Trophoblast cell (in vitro differentiated cells and primary cell): ENCODE data around the gene NOL12.

Experiments
- DNase-seq, 2 donors: peaks; one replicate each; pipeline ENCODE4 v3.0.0-alpha.2; 2016
- H2AFZ ChIP-seq: 2 replicates; pipeline ENCODE4 v1.6.1; 2013; ENCODE audit warnings: low read length, moderate library complexity, mild to moderate bottlenecking; ENCODE audit not compliant: insufficient read depth, poor library complexity
- H2AK5ac ChIP-seq: 2 replicates; pipeline ENCODE4 v1.6.1; 2013; ENCODE audit warnings: mild to moderate bottlenecking, low read length
- H2BK120ac ChIP-seq: 2 replicates; pipeline ENCODE4 v1.6.1; 2013; ENCODE audit warnings: low read length, mild to moderate bottlenecking, moderate library complexity; ENCODE audit not compliant: insufficient read depth, poor library complexity
- H2BK12ac ChIP-seq: 2 replicates; pipeline ENCODE4 v1.6.1; 2013; ENCODE audit warnings: mild to moderate bottlenecking, low read length, moderate library complexity
- H2BK5ac ChIP-seq: 2 replicates; pipeline ENCODE4 v1.6.1; 2013; ENCODE audit warnings: low read length, low read depth, moderate library complexity, mild to moderate bottlenecking; ENCODE audit not compliant: poor library complexity
- H3K14ac ChIP-seq: 2 replicates; pipeline ENCODE4 v1.6.1; 2013; ENCODE audit warnings: mild to moderate bottlenecking, low read length
- H3K18ac ChIP-seq: 2 replicates; pipeline ENCODE4 v1.6.1; 2013; ENCODE audit warnings: mild to moderate bottlenecking, low read length
- H3K23ac ChIP-seq: 2 replicates; pipeline ENCODE4 v1.6.1; 2013; ENCODE audit warnings: low read length
- H3K27ac ChIP-seq: 2 replicates; pipeline ENCODE4 v1.5.1; 2013; ENCODE audit warnings: low read depth, mild to moderate bottlenecking, inconsistent platforms, low read length, moderate library complexity
- H3K27me3 ChIP-seq: 2 replicates; pipeline ENCODE4 v1.6.1; 2013; ENCODE audit warnings: inconsistent platforms, mild to moderate bottlenecking, low read length, moderate library complexity; ENCODE audit not compliant: insufficient read depth
- H3K36me3 ChIP-seq, 2 experiments: 1 replicate in 1 of 2; 2 replicates in 1 of 2; pipeline ENCODE4 v1.6.1; 2013; ENCODE audit warnings: low read length in 2 of 2, mild to moderate bottlenecking in 2 of 2, moderate library complexity in 1 of 2; ENCODE audit not compliant: insufficient read depth in 2 of 2, control insufficient read depth in 1 of 2
- H3K4ac ChIP-seq: 2 replicates; pipeline ENCODE4 v1.6.1; 2013; ENCODE audit warnings: low read depth, mild to moderate bottlenecking, low read length, moderate library complexity
- H3K4me1 ChIP-seq, 2 experiments: 1 replicate in 1 of 2; 2 replicates in 1 of 2; pipeline ENCODE4 v1.6.1; 2013; ENCODE audit warnings: low read length in 2 of 2, mild to moderate bottlenecking in 2 of 2, moderate library complexity in 1 of 2; ENCODE audit not compliant: insufficient read depth in 2 of 2, control insufficient read depth in 1 of 2
- H3K4me2 ChIP-seq: 2 replicates; pipeline ENCODE4 v1.6.1; 2013; ENCODE audit warnings: inconsistent platforms, mild to moderate bottlenecking, low read length, moderate library complexity
- H3K4me3 ChIP-seq: 2 replicates; pipeline ENCODE4 v1.5.1; 2013; ENCODE audit warnings: mild to moderate bottlenecking, low read depth, low read length, inconsistent platforms
- H3K79me1 ChIP-seq: one replicate; pipeline ENCODE4 v1.6.1; 2013; ENCODE audit warnings: low read length
- H3K79me2 ChIP-seq: 2 replicates; pipeline ENCODE4 v1.6.1; 2013; ENCODE audit warnings: low read length, mild to moderate bottlenecking; ENCODE audit not compliant: control insufficient read depth, insufficient read depth, poor library complexity
- H3K9ac ChIP-seq: 2 replicates; pipeline ENCODE4 v1.6.1; 2013; ENCODE audit warnings: mild to moderate bottlenecking, low read length
- H3K9me3 ChIP-seq: 2 replicates; pipeline ENCODE4 v1.6.1; 2013; ENCODE audit warnings: low read depth, mild to moderate bottlenecking, control low read depth, inconsistent platforms, low read length; ENCODE audit not compliant: insufficient read depth
- H4K12ac ChIP-seq: 2 replicates; pipeline ENCODE4 v1.6.1; 2013; ENCODE audit warnings: low read depth, mild to moderate bottlenecking, low read length, moderate library complexity
- H4K8ac ChIP-seq: 2 replicates; pipeline ENCODE4 v1.6.1; 2013; ENCODE audit warnings: low read depth, mild to moderate bottlenecking, low read length, moderate library complexity
- H4K91ac ChIP-seq: one replicate; pipeline ENCODE4 v1.6.1; 2013; ENCODE audit warnings: low read depth, mild to moderate bottlenecking, low read length, moderate library complexity
- WGBS: extraction: QIAGEN DNeasy Blood & Tissue Kit; methylation state at CpG from one replicate; pipeline ENCODE4 v1.1.7; 2013; ENCODE audit warnings: missing lambda C conversion rate; ENCODE audit not compliant: insufficient read length, insufficient coverage; ENCODE audit errors: extremely low coverage; 5-methylcytosine and 5-hydroxymethylcytosine counted together

NOL12 gene

GRCh38 chr22:37659066-37659896, 26.9 kb upstream of the NOL12 start:
- H3K27ac ChIP-seq, result no peak overlapping the region
- peak overlapping the region; percentile 28 for H3K18ac ChIP-seq
- peak overlapping the region; percentile 81 for H4K8ac ChIP-seq
- peak overlapping the region; percentile 86 for H3K4me3 ChIP-seq
- no peak for DNase-seq
- H3K9me3 ChIP-seq, result peaks cover 2% of the 10 kb centered on the region
- no peak overlapping the region for H4K91ac ChIP-seq
- H3K23ac ChIP-seq, result no peak overlapping the region
- H2AK5ac ChIP-seq, result peak overlapping the region; percentile 3
- no peak overlapping the region for H2BK120ac ChIP-seq
- peak overlapping the region; percentile 23 for H3K14ac ChIP-seq
- peak overlapping the region; percentile 92 for H3K4me2 ChIP-seq
- peaks cover 3% of the 10 kb centered on the region for H3K79me2 ChIP-seq
- no peak overlapping the region for H2BK5ac ChIP-seq
- no peak overlapping the region for H2BK12ac ChIP-seq
- peak overlapping the region; percentile 76 for H2AFZ ChIP-seq
- H3K4ac ChIP-seq, result no peak overlapping the region
- no CpG with 5 or more reads among the region's 68 CpGs for WGBS
- H3K79me1 ChIP-seq, result no peaks in the 10 kb centered on the region
- H3K36me3 ChIP-seq, result peaks cover 4 to 6% of the 10 kb centered on the region in 2 experiments
- peaks cover 12 to 15% of the 10 kb centered on the region in 2 experiments for H3K4me1 ChIP-seq
- H3K9ac ChIP-seq, result no peak overlapping the region
- no peaks in the 10 kb centered on the region for H3K27me3 ChIP-seq
- peak overlapping the region; percentile 23 for H4K12ac ChIP-seq

GRCh38 chr22:37659897-37660708, 26.0 kb upstream of the NOL12 start:
- H3K9ac ChIP-seq, result no peak overlapping the region
- peaks cover 3% of the 10 kb centered on the region for H3K79me2 ChIP-seq
- WGBS, result no CpG with 5 or more reads among the region's 14 CpGs

GRCh38 chr22:37660709-37661045, 25.5 kb upstream of the NOL12 start:
- WGBS, result no CpG with 5 or more reads among the region's 2 CpGs
- Histone ChIP-seq H3K27ac (no peak overlapping the region), H2BK120ac (no peak overlapping the region), H2AK5ac (no peak overlapping the region), H3K4me2 (no peak overlapping the region), H4K91ac (no peak overlapping the region), H3K27me3 (no peaks in the 10 kb centered on the region), H3K9me3 (peaks cover 2% of the 10 kb centered on the region), H3K9ac (no peak overlapping the region), H2BK5ac (no peak overlapping the region), H3K79me1 (no peaks in the 10 kb centered on the region), H2AFZ (no peak overlapping the region), H3K14ac (no peak overlapping the region), H3K4me3 (no peak overlapping the region), H2BK12ac (no peak overlapping the region), H3K79me2 (peaks cover 3% of the 10 kb centered on the region), H3K18ac (no peak overlapping the region), H3K36me3 (no peaks in the 10 kb centered on the region), H3K4ac (no peak overlapping the region), H4K8ac (no peak overlapping the region), H3K4me1 (peaks cover 12 to 15% of the 10 kb centered on the region in 2 experiments), H3K23ac (no peak overlapping the region), H4K12ac (no peak overlapping the region)
- DNase-seq, result no peak

More at GRCh38 chr22:37659897-37660708, 26.0 kb upstream of the NOL12 start:
- H3K9me3 ChIP-seq, result peaks cover 2% of the 10 kb centered on the region
- no peaks in the 10 kb centered on the region for H3K36me3 ChIP-seq
- no peak overlapping the region for H4K8ac ChIP-seq
- no peak overlapping the region for H2BK120ac ChIP-seq
- H3K4me1 ChIP-seq, result peaks cover 12 to 15% of the 10 kb centered on the region in 2 experiments
- H3K18ac ChIP-seq, result no peak overlapping the region
- H3K4me3 ChIP-seq, result no peak overlapping the region
- no peak overlapping the region for H3K14ac ChIP-seq
- no peak overlapping the region for H4K12ac ChIP-seq
- H3K23ac ChIP-seq, result no peak overlapping the region
- no peak overlapping the region for H3K4ac ChIP-seq
- H3K4me2 ChIP-seq, result no peak overlapping the region
- no peak overlapping the region for H2AK5ac ChIP-seq
- no peak overlapping the region for H4K91ac ChIP-seq
- no peak overlapping the region for H3K27ac ChIP-seq
- H3K27me3 ChIP-seq, result no peaks in the 10 kb centered on the region
- H2BK5ac ChIP-seq, result no peak overlapping the region
- H2AFZ ChIP-seq, result no peak overlapping the region
- no peak for DNase-seq
- no peak overlapping the region for H2BK12ac ChIP-seq
- no peaks in the 10 kb centered on the region for H3K79me1 ChIP-seq

GRCh38 chr22:37661160-37661924, 24.8 kb upstream of the NOL12 start:
- Histone ChIP-seq H2BK120ac (no peak overlapping the region), H2AK5ac (no peak overlapping the region), H3K27ac (no peak overlapping the region), H3K4ac (no peak overlapping the region), H2BK5ac (no peak overlapping the region), H3K4me2 (no peak overlapping the region), H3K14ac (no peak overlapping the region), H4K12ac (no peak overlapping the region), H3K23ac (no peak overlapping the region), H3K4me3 (no peak overlapping the region), H4K8ac (no peak overlapping the region), H2AFZ (no peak overlapping the region), H3K9me3 (peaks cover 2% of the 10 kb centered on the region), H3K18ac (no peak overlapping the region), H3K9ac (peak overlapping the region; percentile 11), H2BK12ac (no peak overlapping the region), H3K27me3 (no peaks in the 10 kb centered on the region), H3K36me3 (no peaks in the 10 kb centered on the region), H3K4me1 (peaks cover 12 to 15% of the 10 kb centered on the region in 2 experiments), H3K79me1 (no peaks in the 10 kb centered on the region), H4K91ac (no peak overlapping the region), H3K79me2 (peaks cover 3% of the 10 kb centered on the region)
- WGBS, result no CpG with 5 or more reads among the region's 12 CpGs
- peak in 1 of 2 donors; percentile 67 for DNase-seq
